Gastroesophageal sphincter (tissue), 3 donors: Measurements from ENCODE around the gene ANO10.

Experiments
- CTCF ChIP-seq, 4 experiments: fragments of 200-600 bp in 2 of 4; fragments of 450-650 bp in 2 of 4; sonication (generic) in 1 of 4; IDR thresholded peaks; one replicate each; pipeline ENCODE4 v1.5.1; 2017 to 2019; ENCODE audit warnings: antibody characterized with exemption in 4 of 4, mild to moderate bottlenecking in 2 of 4, moderate library complexity in 2 of 4
- EP300 ChIP-seq: sonication (generic); formaldehyde crosslinking; IDR thresholded peaks from one replicate; pipeline ENCODE4 v1.6.1; 2017; ENCODE audit warnings: antibody characterized with exemption, mild to moderate bottlenecking

DNA sequence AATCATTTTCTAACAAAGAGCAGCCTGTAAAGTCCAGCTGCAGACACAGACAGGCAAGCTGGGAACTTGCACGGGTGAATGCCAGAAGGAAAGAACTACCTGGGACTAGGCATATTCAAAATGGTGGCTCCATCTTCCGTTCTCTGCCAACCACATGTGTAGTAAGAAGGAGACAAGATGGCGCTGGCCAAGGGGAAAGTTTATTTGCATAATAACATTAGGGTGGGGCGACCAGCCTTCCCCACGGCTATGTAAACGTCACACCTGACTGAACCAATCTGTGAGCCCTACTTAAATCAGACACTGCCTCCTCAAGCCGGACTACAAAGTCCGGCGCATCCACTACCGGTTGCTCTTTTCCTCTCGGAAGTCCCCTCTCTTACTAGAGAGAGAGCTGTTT is 204.7 kb downstream of the ANO10 start:
- TF ChIP-seq CTCF (IDR thresholded peaks at IDR 0.05) = no peak
- TF ChIP-seq EP300 = no peak
